Measurements from ENCODE around the gene TRIO.

TRIO gene

DNA sequence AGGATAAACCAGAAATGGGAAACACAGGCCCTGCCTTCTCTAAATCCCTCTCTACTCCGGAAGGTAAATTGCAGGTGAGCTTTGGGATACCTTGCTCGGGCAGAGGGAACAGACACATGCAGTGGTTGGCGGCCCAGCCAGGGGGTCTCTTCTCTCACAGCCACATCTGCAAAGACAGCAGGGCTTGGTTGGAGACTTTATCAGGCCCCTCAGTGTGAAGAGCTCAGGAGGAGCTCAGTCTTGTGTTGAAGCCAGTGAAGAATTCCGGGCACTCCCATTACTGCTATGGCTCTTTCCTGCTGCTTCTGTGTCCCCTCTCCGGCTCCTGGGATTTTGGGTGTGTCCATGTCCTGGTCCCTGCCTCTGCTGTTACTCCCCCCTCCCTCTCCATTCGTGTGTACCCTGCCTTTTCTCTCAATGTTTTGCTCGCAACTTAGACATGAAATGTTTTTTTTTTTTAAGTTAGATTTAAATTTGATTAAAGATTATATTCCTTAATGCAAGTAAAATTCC lies 99.8 kb downstream of the TRIO start:
- no peak for DNase-seq (ENCODE audit: low read depth in 1 of 2, low spot score in 1 of 2)

DNA sequence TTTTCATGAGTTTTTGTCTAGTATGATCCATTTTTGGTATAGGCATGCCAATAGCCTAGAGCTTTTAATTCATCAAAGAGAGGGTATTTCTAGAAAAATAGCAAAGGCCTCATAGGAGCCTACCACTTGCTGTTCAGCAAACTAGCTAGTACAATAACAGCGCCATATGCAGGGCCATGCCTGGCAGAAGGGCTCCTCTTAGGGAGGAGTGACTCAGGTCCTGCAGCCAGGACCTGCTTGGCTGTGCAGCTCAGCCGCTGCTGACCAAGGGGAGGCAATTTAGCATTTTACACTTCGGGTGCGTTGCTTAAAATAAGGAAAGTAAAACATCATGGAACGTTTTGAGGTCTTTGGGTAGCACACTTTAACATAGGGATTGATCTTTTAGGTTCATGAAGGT lies 100.6 kb downstream of the TRIO start:
- no peak for DNase-seq (ENCODE audit: low read depth in 1 of 2, low spot score in 1 of 2)

GRCh38 chr5:14244721-14245120 lies 101.6 kb downstream of the TRIO start:
- DNase-seq (ENCODE audit: low read depth in 1 of 2, low spot score in 1 of 2): no peak

- DNase-seq (ENCODE audit: low read depth in 1 of 2, low spot score in 1 of 2): no peak
These were observed 102.2 kb downstream of the TRIO start for GRCh38 chr5:14245132-14245925.

DNA sequence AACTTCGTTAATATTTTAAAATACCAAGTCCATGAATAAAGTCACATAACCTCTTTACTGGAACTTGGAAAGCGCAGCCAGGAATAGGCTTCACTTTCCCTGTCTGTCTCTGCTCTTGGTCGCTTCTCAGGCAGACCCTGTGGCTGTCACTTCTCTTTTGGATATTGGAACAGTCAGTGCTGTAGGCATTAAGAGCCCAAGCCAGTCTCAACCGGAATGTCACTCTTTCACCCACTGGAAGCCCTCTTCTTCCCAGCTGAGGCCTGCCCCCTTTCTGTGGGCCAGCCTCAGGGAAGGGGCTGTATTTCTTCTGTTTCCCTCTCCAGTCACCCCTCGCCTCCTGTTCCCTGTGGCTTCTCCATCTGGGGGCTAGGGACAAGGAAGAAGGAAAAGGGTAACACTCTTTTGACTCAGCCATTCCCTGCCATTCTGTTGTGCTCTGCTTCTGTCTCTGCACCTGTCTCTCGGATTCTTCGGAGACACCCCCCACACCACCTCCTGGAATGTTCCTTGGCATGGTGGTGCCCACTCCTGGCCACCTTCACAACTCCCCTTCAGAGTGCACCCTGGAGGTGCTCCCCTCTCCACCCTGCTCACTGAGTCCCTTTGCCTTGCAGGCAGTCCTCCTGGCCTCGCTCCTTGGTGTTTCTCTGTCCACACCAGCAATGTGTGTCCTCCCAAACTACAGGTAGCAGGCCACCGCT lies 103.4 kb downstream of the TRIO start:
- no peak for DNase-seq (ENCODE audit: low read depth in 1 of 2, low spot score in 1 of 2)

DNA sequence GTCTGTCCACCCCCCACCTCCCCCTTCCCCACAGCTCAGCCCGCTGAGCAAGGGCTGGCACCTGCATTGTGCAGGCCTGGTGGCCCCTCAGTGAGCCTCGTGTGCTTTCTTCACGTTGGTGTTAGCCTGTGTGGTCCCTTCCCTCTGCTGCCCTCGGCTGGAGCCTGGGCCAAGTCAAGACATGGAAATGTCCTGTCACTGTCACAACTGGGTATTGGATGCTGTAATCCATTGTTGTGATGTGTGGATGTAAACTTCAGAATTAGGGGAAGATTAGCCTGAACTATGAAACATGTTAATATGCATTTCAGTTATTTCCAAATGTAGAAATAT lies 103.9 kb downstream of the TRIO start:
- no peak for DNase-seq (ENCODE audit: low read depth in 1 of 2, low spot score in 1 of 2)

DNA sequence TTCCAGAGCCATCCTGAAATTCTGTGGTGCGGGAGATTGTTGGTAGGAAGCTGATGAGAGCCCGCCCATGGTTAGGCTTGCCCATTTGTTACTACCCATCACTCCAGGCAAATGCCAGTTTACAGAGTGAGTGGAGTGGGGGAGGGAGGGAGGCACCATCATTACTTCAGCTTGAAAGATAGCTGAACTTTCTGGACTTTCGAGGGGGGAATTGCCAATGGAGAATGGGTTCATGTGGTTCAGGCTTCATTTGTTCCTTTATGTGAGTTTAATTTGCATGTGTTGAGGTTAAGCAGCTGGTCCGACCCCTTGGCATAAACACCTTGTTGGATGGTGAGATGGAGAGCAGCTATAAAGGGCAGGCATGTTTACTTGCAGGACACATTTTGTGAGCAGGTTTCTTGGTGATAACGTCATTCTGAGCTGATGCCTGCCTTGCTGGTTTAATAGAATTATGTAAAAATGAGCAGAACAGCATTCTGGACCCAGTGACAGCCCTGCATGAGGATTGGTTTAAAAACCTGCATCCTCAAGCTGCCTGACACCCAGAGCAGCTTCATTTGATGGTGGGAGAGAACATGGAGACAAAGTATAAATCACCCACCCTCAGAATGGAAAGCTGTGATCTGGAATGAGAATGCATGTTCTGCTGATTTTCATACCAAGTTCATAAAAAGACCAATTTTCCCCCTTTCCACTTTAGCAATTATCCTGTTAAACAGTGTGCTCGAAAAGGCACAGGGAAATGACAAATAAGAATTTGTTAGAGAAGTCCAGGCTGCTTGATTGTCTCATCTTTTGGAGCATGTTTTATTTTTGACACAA lies 106.3 kb downstream of the TRIO start:
- no peak for DNase-seq (ENCODE audit: low read depth in 1 of 2, low spot score in 1 of 2)

- DNase-seq (ENCODE audit: low read depth in 1 of 2, low spot score in 1 of 2): no peak
These were observed 107.0 kb downstream of the TRIO start for GRCh38 chr5:14250084-14250695.

DNA sequence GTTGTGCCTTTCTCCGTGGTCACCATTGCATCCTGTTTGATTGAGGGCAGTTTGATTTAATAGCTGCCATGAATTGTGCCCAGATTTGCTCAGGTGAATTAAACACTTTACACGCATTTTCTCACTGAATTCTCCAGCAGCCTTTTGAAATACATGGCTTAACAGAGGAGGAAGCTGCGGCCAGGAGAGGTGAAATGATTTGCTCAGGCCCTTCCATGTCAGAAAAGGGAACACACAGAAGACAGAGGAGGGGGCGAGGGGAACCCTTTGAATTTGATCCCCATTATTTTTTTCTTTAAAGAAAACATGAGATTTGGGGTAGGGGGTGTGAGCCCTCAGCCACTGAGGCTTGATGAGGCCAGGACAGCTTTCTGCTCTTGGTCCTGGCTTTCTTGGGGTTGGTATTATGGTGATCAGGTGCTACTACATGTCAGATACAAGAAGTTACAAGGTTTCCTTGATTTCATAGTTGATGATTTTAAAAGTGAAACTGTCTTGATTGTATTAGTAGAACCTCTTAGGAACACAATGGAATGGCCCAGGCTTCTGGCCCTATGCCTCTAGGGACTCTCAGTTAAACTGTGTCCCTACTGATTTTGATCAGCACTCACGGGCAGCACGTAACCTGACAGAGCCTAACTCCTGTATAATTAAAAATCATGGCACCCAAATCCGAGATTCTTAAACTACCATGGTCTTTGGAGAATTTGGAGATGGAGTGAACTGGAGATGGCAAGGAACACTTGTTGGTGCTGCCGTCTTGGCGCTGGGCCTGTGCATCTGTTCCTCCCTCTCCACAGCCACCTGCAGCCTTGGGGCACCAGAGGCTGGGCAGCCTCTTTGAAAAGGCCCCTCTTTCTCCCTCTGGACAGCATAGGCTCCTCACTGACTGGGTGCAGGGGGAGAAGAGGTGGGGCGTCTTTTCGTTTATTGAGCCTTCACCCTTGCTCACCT lies 107.9 kb downstream of the TRIO start:
- no peak for DNase-seq (ENCODE audit: low read depth in 1 of 2, low spot score in 1 of 2)

DNA sequence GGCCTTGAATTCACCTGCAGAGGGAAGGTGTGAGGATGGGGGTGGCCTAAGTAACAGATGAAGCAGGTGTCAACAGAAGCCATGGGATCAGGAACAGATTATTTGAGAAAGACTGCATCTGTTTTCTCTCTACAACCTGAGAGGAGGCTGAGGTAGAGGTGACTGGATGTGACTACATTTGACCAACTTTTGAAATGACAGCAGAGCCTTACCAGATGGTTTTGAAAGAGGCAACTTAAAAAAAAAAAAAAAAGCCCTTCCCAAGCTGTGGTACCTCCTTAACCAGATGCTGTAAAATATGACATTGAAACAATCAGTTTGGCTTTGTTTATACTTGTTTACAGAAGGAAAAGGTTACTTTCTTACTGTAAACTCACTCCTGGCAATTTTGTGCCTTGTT lies 108.6 kb downstream of the TRIO start:
- no peak for DNase-seq (ENCODE audit: low read depth in 1 of 2, low spot score in 1 of 2)

DNA sequence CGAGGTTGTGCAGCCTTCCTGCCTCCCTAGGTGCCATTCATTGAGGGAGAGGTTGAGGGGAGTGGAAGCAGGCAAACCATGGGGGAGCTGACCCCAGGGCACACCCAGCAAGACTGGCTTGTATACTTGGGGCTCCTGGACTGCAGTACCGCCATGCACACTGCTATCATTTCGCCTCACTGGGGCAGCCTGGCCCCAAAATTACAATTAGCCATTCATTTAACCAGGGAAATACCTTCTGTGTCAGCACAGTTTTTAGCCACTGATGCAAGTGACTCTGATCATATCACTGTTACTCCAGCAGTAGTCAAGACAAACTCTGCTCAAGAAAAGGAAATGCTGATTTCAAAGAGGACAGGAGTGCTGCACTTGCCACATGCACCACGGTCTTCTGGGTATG lies 109.7 kb downstream of the TRIO start:
- DNase-seq (ENCODE audit: low read depth in 1 of 2, low spot score in 1 of 2): no peak

GRCh38 chr5:14254686-14255085 lies 111.5 kb downstream of the TRIO start:
- DNase-seq (ENCODE audit: low read depth in 1 of 2, low spot score in 1 of 2): no peak

- DNase-seq (ENCODE audit: low read depth in 1 of 2, low spot score in 1 of 2): no peak
These were observed 113.0 kb downstream of the TRIO start for GRCh38 chr5:14256026-14256690.

GRCh38 chr5:14256756-14257393 lies 113.7 kb downstream of the TRIO start:
- DNase-seq (ENCODE audit: low read depth in 1 of 2, low spot score in 1 of 2): no peak

DNA sequence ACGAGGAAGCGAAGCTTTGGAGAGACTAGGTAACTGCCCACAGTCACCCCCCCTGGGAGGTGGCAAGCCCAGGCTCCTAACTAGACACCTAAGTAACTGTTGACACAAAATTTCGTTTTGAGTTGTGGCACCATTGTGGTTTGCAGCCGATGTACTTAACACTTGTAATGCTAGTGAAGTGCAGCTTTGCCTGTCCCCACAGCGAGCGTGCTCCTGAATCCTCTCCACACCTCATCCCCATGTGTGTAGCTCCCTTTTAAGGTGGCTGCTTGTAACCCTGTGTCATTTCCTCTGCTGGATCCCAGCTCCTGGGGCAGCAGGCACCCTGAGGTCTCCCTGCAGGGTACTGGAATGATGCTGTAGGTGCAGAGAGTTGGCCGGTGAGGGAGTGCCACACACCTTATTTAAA lies 114.9 kb downstream of the TRIO start:
- DNase-seq (ENCODE audit: low read depth in 1 of 2, low spot score in 1 of 2): no peak

DNA sequence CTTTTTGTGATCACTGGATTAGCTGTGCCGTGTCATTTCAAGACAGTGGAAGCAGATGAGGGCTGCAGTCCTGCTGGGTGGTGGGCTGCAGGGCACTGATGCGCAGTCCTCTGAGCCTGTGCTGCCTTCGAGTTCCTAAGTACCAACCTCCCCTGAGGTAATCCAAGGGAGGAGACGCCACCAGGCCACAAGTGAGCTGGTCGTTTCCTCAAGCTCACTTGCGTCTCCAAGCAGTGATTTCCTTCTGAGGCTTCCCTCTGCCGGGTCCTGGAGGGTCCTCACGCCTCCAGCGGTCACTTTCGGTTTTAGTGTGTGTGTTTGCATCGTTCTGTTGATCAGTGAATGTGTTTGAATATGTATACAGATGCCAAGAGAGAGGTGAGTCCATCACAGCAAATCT lies 115.7 kb downstream of the TRIO start:
- no peak for DNase-seq (ENCODE audit: low read depth in 1 of 2, low spot score in 1 of 2)

DNA sequence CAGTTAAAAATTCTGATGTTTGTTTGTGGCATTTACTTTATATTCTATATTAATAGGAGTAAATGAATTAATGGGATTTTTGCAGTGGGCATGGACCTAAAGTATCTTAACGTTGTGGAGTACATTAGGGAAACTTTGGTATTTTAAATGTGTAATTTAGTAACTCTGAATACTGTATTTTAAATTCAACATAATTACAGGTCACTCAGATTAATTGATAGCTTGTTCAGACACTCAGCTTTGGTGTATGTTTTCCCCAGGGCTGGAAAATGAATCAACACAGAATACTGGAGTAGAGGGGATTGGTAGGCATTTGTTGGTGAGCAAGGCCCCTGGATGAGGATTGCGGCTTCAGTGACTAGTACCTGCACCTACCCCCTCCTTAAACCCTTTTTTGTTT lies 117.5 kb downstream of the TRIO start:
- no peak for DNase-seq (ENCODE audit: low read depth in 1 of 2, low spot score in 1 of 2)

GRCh38 chr5:14261235-14261634 lies 118.1 kb downstream of the TRIO start:
- DNase-seq (ENCODE audit: low read depth in 1 of 2, low spot score in 1 of 2): no peak
